Gastrocnemius medialis (tissue), 4 donors: ENCODE data around the gene SLC45A2. TPM values are rescaled to one million over a fixed set of nuclear protein-coding genes. Genes with fewer than 3 reads are reported as not detected.

Experiments used
- ATAC-seq, 2 donors: fragments of 150-250 bp; one replicate each; pipeline ENCODE4 v1.9.1; 2016
- DNase-seq, 2 donors: peaks; one replicate each; pipeline ENCODE4 v3.0.0-alpha.2; 2019
- H3K27ac ChIP-seq, 4 donors: fragments of 200-600 bp; sonication (generic); 1 replicate in 1 of 4; 2 replicates in 3 of 4; pipeline ENCODE4 v1.5.1; 2016 to 2018; ENCODE audit warnings: mild to moderate bottlenecking in 2 of 4, moderate library complexity in 1 of 4
- H3K27me3 ChIP-seq, 3 donors: fragments of 200-600 bp; sonication (generic) in 2 of 3; 1 replicate in 1 of 3; 2 replicates in 2 of 3; pipeline versions ENCODE4 v1.5.1 to v1.6.0; 2016 to 2019; ENCODE audit warnings: mild to moderate bottlenecking in 1 of 3, moderate library complexity in 1 of 3
- H3K36me3 ChIP-seq, 2 donors: fragments of 200-600 bp; sonication (generic) in 1 of 2; one replicate each; pipeline ENCODE4 v1.5.1; 2017 to 2018
- H3K4me1 ChIP-seq, 2 donors: fragments of 200-600 bp; sonication (generic) in 1 of 2; one replicate each; pipeline ENCODE4 v1.5.1; 2016 to 2017; ENCODE audit warnings: mild to moderate bottlenecking in 2 of 2
- H3K4me3 ChIP-seq, 4 donors: fragments of 200-600 bp; sonication (generic) in 3 of 4; 1 replicate in 1 of 4; 2 replicates in 3 of 4; pipeline ENCODE4 v1.5.1; 2016 to 2019; ENCODE audit warnings: mild to moderate bottlenecking in 2 of 4
- H3K9me3 ChIP-seq, 3 donors: fragments of 200-600 bp; sonication (generic) in 2 of 3; 1 replicate in 1 of 3; 2 replicates in 2 of 3; pipeline ENCODE4 v1.5.1; 2016 to 2019
- POLR2A ChIP-seq, 2 donors: fragments of 450-650 bp; IDR thresholded peaks; one replicate each; pipeline ENCODE4 v1.6.1; 2017; ENCODE audit warnings: antibody characterized with exemption in 2 of 2, mild to moderate bottlenecking in 2 of 2, moderate library complexity in 2 of 2
- in situ Hi-C, 4 donors: fragments of 200-750 bp; cut with MboI; loops; one replicate each; pipeline versions ENCODE4 v1.15.0 to v1.8.0; 2017; ENCODE audit warnings: low sequenced_read_pairs in 4 of 4
- intact Hi-C: fragments of 100-400 bp; cut with DNase I; formaldehyde crosslinking; loops from one replicate; pipeline ENCODE4 v1.15.1; 2023; ENCODE audit warnings: low total_unique reads
- total RNA-seq, 4 donors: library from RNA; depleted of rRNA; stranded (reverse); fragments of >200 nt; gene quantifications; one replicate each; pipeline versions ENCODE4 v1.1.0 to v1.2.3, GENCODE V29; 2016
- TF ChIP-seq, protein P1 (sequence below), 5 experiments: fragments of 450-650 bp in 3 of 5; fragments of 200-600 bp in 2 of 5; sonication (generic) in 2 of 5; IDR thresholded peaks in 4 of 5; conservative IDR thresholded peaks in 1 of 5; 1 replicate in 4 of 5; 2 replicates in 1 of 5; pipeline ENCODE4 v1.5.1; 2016 to 2019; ENCODE audit warnings: antibody characterized with exemption in 5 of 5, mild to moderate bottlenecking in 3 of 5, moderate library complexity in 3 of 5

The SLC45A2 gene
- total RNA-seq, 4 donors from 2014 or later: not detected

DNA sequence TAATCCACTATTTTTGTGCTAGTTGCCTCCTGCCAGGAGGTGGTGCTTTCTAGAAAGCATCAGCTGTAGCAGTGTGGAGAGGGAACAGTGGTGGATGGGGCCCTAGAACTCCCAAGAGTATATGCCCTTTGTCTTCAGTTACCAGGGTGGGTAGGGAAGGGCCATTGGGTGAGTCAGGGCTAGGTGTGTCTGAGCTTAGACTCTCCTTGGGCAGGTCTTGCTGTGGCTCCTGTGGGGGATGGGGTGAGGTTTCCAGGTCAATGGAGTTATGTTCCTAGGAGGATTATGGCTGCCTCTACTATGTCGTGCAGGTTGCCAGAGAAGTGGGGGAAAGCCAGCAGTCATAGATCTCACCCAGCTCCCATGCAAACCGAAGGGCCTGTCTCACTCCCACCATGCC, 81.4 kb downstream of the SLC45A2 start:
- Histone ChIP-seq H3K36me3 (no peaks in the 10 kb centered on the region), H3K4me3 (no peak overlapping the region), H3K9me3 (no peaks in the 10 kb centered on the region), H3K4me1 (no peaks in the 10 kb centered on the region), H3K27ac (no peak overlapping the region), H3K27me3 (no peaks in the 10 kb centered on the region)
- ATAC-seq (no peak), DNase-seq (no peak)
- intact Hi-C loops (no loop called here), in situ Hi-C loops (no loop called here)
- TF ChIP-seq POLR2A (IDR thresholded peaks at IDR 0.05): no peak
- TF ChIP-seq, protein P1, sequence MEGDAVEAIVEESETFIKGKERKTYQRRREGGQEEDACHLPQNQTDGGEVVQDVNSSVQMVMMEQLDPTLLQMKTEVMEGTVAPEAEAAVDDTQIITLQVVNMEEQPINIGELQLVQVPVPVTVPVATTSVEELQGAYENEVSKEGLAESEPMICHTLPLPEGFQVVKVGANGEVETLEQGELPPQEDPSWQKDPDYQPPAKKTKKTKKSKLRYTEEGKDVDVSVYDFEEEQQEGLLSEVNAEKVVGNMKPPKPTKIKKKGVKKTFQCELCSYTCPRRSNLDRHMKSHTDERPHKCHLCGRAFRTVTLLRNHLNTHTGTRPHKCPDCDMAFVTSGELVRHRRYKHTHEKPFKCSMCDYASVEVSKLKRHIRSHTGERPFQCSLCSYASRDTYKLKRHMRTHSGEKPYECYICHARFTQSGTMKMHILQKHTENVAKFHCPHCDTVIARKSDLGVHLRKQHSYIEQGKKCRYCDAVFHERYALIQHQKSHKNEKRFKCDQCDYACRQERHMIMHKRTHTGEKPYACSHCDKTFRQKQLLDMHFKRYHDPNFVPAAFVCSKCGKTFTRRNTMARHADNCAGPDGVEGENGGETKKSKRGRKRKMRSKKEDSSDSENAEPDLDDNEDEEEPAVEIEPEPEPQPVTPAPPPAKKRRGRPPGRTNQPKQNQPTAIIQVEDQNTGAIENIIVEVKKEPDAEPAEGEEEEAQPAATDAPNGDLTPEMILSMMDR (IDR thresholded peaks at IDR 0.05 in 4 of 5, conservative IDR thresholded peaks at IDR 0.05 in 1 of 5): no peak

DNA sequence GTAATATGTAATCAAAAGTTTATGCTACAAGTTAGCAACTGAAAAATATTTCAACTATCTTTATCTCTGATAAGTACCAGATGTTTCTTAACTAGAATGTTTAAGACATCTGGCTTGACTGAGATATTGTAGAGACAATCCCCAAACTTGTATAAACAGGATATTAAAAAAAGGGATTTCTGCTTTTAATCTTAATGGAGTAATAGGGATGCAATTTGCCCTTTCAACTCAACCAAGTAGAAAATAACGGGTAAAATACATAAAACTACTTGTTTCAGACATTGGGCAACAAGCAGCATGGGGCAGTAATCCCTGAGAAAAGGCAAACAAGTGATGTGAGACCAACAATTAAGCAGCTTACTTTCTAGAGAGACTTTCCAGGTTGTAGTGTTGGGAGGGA, 83.3 kb downstream of the SLC45A2 start:
- in situ Hi-C loops: no loop called here

More for the DNA sequence above, 83.3 kb downstream of the SLC45A2 start:
- Histone ChIP-seq H3K27me3 (no peaks in the 10 kb centered on the region), H3K4me1 (no peaks in the 10 kb centered on the region), H3K27ac (no peak overlapping the region), H3K36me3 (no peaks in the 10 kb centered on the region), H3K4me3 (no peak overlapping the region), H3K9me3 (no peaks in the 10 kb centered on the region)
- no peak for TF ChIP-seq POLR2A (IDR thresholded peaks at IDR 0.05)
- TF ChIP-seq, protein P1 (IDR thresholded peaks at IDR 0.05 in 4 of 5, conservative IDR thresholded peaks at IDR 0.05 in 1 of 5): no peak
- DNase-seq (no peak), ATAC-seq (no peak)
- intact Hi-C loops: no loop called here

Other genes starting within 250 kb of the SLC45A2 start
- gene ADAMTS12, start 92.7 kb downstream of the SLC45A2 start, total RNA-seq: 1 to 10 TPM in 3 of 4 donors, under 1 TPM in 1; 0.49 to 3.1 (median 2.5) TPM
- not detected for gene RXFP3, start 48.3 kb downstream of the SLC45A2 start, total RNA-seq
- 10 to 100 TPM in 1 of 4 donors, 1 to 10 TPM in 3; 2.5 to 15.3 (median 3.1) TPM for gene AMACR, start 23.4 kb upstream of the SLC45A2 start, total RNA-seq
- under 1 TPM in 2 of 4 donors, not detected in 2; 0.33 to 1.00 TPM for gene C1QTNF3, start 58.5 kb upstream of the SLC45A2 start, total RNA-seq